H1 (cell line): ENCODE results near the gene CSAD. TPM values are rescaled to one million over a fixed set of nuclear protein-coding genes. Genes with fewer than 3 reads are reported as not detected.

Experiments
- CTCF ChIA-PET: fragments of 300-600 bp; sonication (Branson Sonifier 250); formaldehyde crosslinking; loops from one replicate; lab custom pipeline; 2021; ENCODE audit not compliant: partially characterized antibody; lab: Charles Lee
- POLR2A ChIA-PET: fragments of 300-600 bp; sonication (Branson Sonifier 250); formaldehyde crosslinking; loops from one replicate; lab custom pipeline; 2021; ENCODE audit warnings: inconsistent platforms; ENCODE audit not compliant: partially characterized antibody; lab: Charles Lee
- DNase-seq, 2 experiments: peaks; one replicate each; pipeline versions ENCODE4 v3.0.0 to v3.0.0-alpha.2; 2010 to 2022; ENCODE audit warnings: low spot score in 2 of 2, low read depth in 1 of 2, mixed read lengths in 1 of 2
- FAIRE-seq: peaks from 2 replicates; lab custom pipeline; 2011; peaks lifted over from hg19 to GRCh38; lab: Jason Lieb, UNC
- H2AFZ ChIP-seq: 2 replicates; pipeline ENCODE4 v1.8.1; 2012; ENCODE audit warnings: low read length, inconsistent platforms
- H2AK5ac ChIP-seq: 2 replicates; pipeline ENCODE4 v1.6.1; 2013; ENCODE audit warnings: low read depth, low read length
- H2BK120ac ChIP-seq: replicated peaks from 2 replicates; pipeline ENCODE3; 2013; ENCODE audit warnings: low read depth, low read length, inconsistent platforms
- H2BK12ac ChIP-seq: 2 replicates; pipeline ENCODE4 v1.6.1; 2013; ENCODE audit warnings: low read depth, low read length
- H2BK15ac ChIP-seq: 2 replicates; pipeline ENCODE4 v1.6.1; 2013; ENCODE audit warnings: low read length
- H2BK20ac ChIP-seq: 2 replicates; pipeline ENCODE4 v1.6.1; 2013; ENCODE audit warnings: low read length
- H2BK5ac ChIP-seq: 2 replicates; pipeline ENCODE4 v1.6.1; 2013; ENCODE audit warnings: low read depth, low read length
- H3K14ac ChIP-seq: 2 replicates; pipeline ENCODE4 v1.6.1; 2013; ENCODE audit warnings: inconsistent platforms; ENCODE audit not compliant: insufficient read length
- H3K18ac ChIP-seq: 2 replicates; pipeline ENCODE4 v1.6.1; 2013; ENCODE audit warnings: low read length; ENCODE audit errors: extremely low read depth
- H3K23ac ChIP-seq: 2 replicates; pipeline ENCODE4 v1.6.1; 2013; ENCODE audit warnings: inconsistent platforms; ENCODE audit not compliant: insufficient read length
- H3K23me2 ChIP-seq: 2 replicates; pipeline ENCODE4 v1.6.1; 2013; ENCODE audit warnings: low read depth, low read length
- H3K27ac ChIP-seq: 2 replicates; pipeline ENCODE4 v1.6.1; 2011; ENCODE audit warnings: low read depth, low read length, inconsistent platforms
- H3K27me3 ChIP-seq, 4 experiments: replicated peaks in 1 of 4; 1 replicate in 1 of 4; 2 replicates in 3 of 4; pipeline versions ENCODE4 v1.6.1 to v1.8.1; 2011 to 2013; ENCODE audit warnings: low read length in 3 of 4, mild to moderate bottlenecking in 3 of 4, inconsistent platforms in 2 of 4, mixed read lengths in 2 of 4, moderate library complexity in 1 of 4; ENCODE audit not compliant: control insufficient read depth in 3 of 4, insufficient read depth in 3 of 4; ENCODE audit errors: extremely low read depth in 1 of 4
- H3K36me3 ChIP-seq, 4 experiments: 2 replicates each; pipeline versions ENCODE4 v1.6.1 to v1.8.1; 2011 to 2013; ENCODE audit warnings: mild to moderate bottlenecking in 4 of 4, low read length in 3 of 4, moderate library complexity in 2 of 4, control low read depth in 1 of 4, inconsistent platforms in 1 of 4; ENCODE audit not compliant: insufficient read depth in 4 of 4, control insufficient read depth in 2 of 4
- H3K4ac ChIP-seq: replicated peaks from 2 replicates; pipeline ENCODE3; 2013; ENCODE audit warnings: low read length, low read depth, mixed read lengths, inconsistent platforms; ENCODE audit not compliant: insufficient read length
- H3K4me1 ChIP-seq, 4 experiments: replicated peaks in 1 of 4; 1 replicate in 1 of 4; 2 replicates in 3 of 4; pipeline versions ENCODE4 v1.6.1 to v1.8.1; 2011 to 2013; ENCODE audit warnings: low read length in 3 of 4, inconsistent platforms in 2 of 4, mixed read lengths in 1 of 4; ENCODE audit not compliant: insufficient read depth in 4 of 4, control insufficient read depth in 3 of 4
- H3K4me2 ChIP-seq, 2 experiments: 2 replicates each; pipeline versions ENCODE4 v1.6.1 to v1.8.1; 2011 to 2013; ENCODE audit warnings: low read depth in 2 of 2, low read length in 2 of 2, control low read depth in 1 of 2, inconsistent platforms in 1 of 2, mild to moderate bottlenecking in 1 of 2; ENCODE audit not compliant: insufficient read depth in 1 of 2
- H3K4me3 ChIP-seq, 4 experiments: fragments of 200-600, 300-600 bp in 1 of 4; sonication (generic), shearing (Covaris generic), sonication (Bioruptor Twin) in 1 of 4; 2 replicates each; pipeline versions ENCODE4 v1.5.1 to v1.8.1; 2011 to 2016; ENCODE audit warnings: low read length in 4 of 4, low read depth in 3 of 4, control low read depth in 2 of 4, inconsistent platforms in 2 of 4, mild to moderate bottlenecking in 2 of 4, mixed read lengths in 1 of 4, moderate library complexity in 1 of 4; ENCODE audit not compliant: insufficient read depth in 2 of 4; ENCODE audit errors: extremely low read depth in 1 of 4
- H3K56ac ChIP-seq: replicated peaks from 2 replicates; pipeline ENCODE3; 2013; ENCODE audit warnings: low read depth, mild to moderate bottlenecking, mixed read lengths, low read length, inconsistent platforms; ENCODE audit not compliant: insufficient read length
- H3K79me1 ChIP-seq: 2 replicates; pipeline ENCODE4 v1.6.1; 2013; ENCODE audit warnings: low read depth, low read length, control low read depth
- H3K79me2 ChIP-seq, 2 experiments: 2 replicates each; pipeline versions ENCODE4 v1.6.1 to v1.8.1; 2012 to 2013; ENCODE audit warnings: low read length in 2 of 2, mild to moderate bottlenecking in 2 of 2, inconsistent platforms in 1 of 2; ENCODE audit not compliant: insufficient read depth in 2 of 2, control insufficient read depth in 1 of 2
- H3K9ac ChIP-seq, 4 experiments: replicated peaks in 1 of 4; 1 replicate in 1 of 4; 2 replicates in 3 of 4; pipeline versions ENCODE4 v1.6.1 to v1.8.1; 2011 to 2013; ENCODE audit warnings: low read depth in 3 of 4, low read length in 3 of 4, control low read depth in 2 of 4, mild to moderate bottlenecking in 2 of 4, moderate library complexity in 2 of 4, inconsistent platforms in 1 of 4; ENCODE audit errors: extremely low read depth in 1 of 4
- H3K9me3 ChIP-seq, 2 experiments: 2 replicates each; pipeline versions ENCODE4 v1.6.1 to v1.8.1; 2012 to 2013; ENCODE audit warnings: mild to moderate bottlenecking in 2 of 2, moderate library complexity in 2 of 2, control low read depth in 1 of 2, inconsistent platforms in 1 of 2, low read depth in 1 of 2, low read length in 1 of 2, mixed read lengths in 1 of 2; ENCODE audit not compliant: insufficient read depth in 2 of 2
- H4K20me1 ChIP-seq, 2 experiments: replicated peaks in 1 of 2; 2 replicates each; pipeline versions ENCODE3 to v1.8.1; 2011 to 2013; ENCODE audit warnings: inconsistent platforms in 2 of 2, low read length in 2 of 2, mild to moderate bottlenecking in 1 of 2; ENCODE audit not compliant: insufficient read depth in 2 of 2, control insufficient read depth in 1 of 2
- H4K5ac ChIP-seq: 2 replicates; pipeline ENCODE4 v1.6.1; 2013; ENCODE audit warnings: low read length, low read depth, mixed read lengths, inconsistent platforms; ENCODE audit not compliant: insufficient read length
- H4K8ac ChIP-seq: 2 replicates; pipeline ENCODE4 v1.8.0; 2013; ENCODE audit warnings: mild to moderate bottlenecking, moderate library complexity, low read length, inconsistent platforms; ENCODE audit not compliant: insufficient read depth; ENCODE audit errors: extremely low read depth
- H4K91ac ChIP-seq: replicated peaks from 2 replicates; pipeline ENCODE3; 2013; ENCODE audit warnings: low read length, mixed read lengths, inconsistent platforms; ENCODE audit not compliant: insufficient read length
- BACH1 ChIP-seq: IDR thresholded peaks from 2 replicates; pipeline ENCODE4 v1.6.1; 2012; ENCODE audit warnings: low read length, improper control_type of control experiment
- GTF2F1 ChIP-seq: IDR thresholded peaks from 2 replicates; pipeline ENCODE4 v1.6.1; 2012; ENCODE audit warnings: low read depth, low read length, improper control_type of control experiment, borderline replicate concordance
- WGBS, 2 experiments: shearing (Covaris generic) in 1 of 2; methylation state at CpG; one replicate each; pipeline versions ENCODE4 v1.1.6 to v1.1.7; 2013 to 2015; ENCODE audit warnings: low lambda C conversion rate in 2 of 2, mixed read lengths in 2 of 2, inconsistent platforms in 1 of 2, low coverage in 1 of 2, missing lambda C conversion rate in 1 of 2; ENCODE audit not compliant: insufficient replicate concordance in 2 of 2, insufficient coverage in 1 of 2, insufficient read length in 1 of 2; ENCODE audit errors: extremely low coverage in 1 of 2, missing lambda C conversion rate in 1 of 2; 5-methylcytosine and 5-hydroxymethylcytosine counted together
- polyA plus RNA-seq, 7 experiments: library from polyadenylated mRNA; depleted of rRNA in 3 of 7; stranded (reverse) in 5 of 7; unstranded in 2 of 7; fragments of >200 nt in 5 of 7; fragments of 200-250 nt in 2 of 7; gene quantifications; 1 replicate in 5 of 7; 2 replicates in 1 of 7; 4 replicates in 1 of 7; pipeline versions ENCODE4 v1.2.1 to v1.2.3, GENCODE V29; 2011 to 2013; ENCODE audit warnings: missing spikeins in 2 of 7, mixed read lengths in 2 of 7
- total RNA-seq: library from RNA; stranded (reverse); fragmentation: NEBNext Ultra II Directional; extraction: Animal tissue kit (Norgen Biotek cat#: 25700); gene quantifications from 2 replicates; pipeline ENCODE4 v1.2.1, GENCODE V29; 2021

CSAD gene
- total and polyA plus RNA-seq, 2 of the 8 experiments (the other 6 are each of a cell fraction or from before 2014, with no cell fraction given), result 8.8 to 11.3 TPM

DNA sequence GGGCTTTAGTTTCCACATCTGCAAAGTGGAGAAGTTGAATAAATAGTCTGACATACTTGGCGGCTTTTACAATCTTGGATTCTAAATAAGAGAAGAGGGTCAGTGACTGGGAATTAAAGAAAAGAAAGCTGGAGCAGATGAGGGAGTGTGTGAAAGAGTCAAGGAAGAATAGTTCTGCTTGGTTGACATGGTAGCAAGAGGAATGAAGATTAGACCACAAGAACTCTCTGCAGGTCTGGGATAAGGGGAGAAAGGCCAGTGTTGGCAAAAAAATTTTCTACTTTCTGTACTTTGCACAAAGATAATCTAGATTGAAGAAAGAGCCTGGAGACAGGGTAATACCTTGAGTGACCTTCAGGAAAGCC, 20.4 kb upstream of the CSAD start:
- no peak overlapping the region for H4K8ac ChIP-seq
- CTCF ChIA-PET, result interaction anchor here (1.0 to 17.9 kb wide), 8 partner anchors 12 to 150 kb away, joined by 3 to 573 read pairs (median 8); partner anchors contain the start of genes CSAD, ITGB7, MYG1 and PFDN5
- no peak overlapping the region for H3K27ac ChIP-seq
- H4K5ac ChIP-seq, result no peak overlapping the region
- no peak overlapping the region for H4K91ac ChIP-seq
- H2BK12ac ChIP-seq, result no peak overlapping the region
- H2BK20ac ChIP-seq, result no peak overlapping the region
- no peaks in the 10 kb centered on the region for H3K36me3 ChIP-seq
- no peak overlapping the region for H2AFZ ChIP-seq
- H3K23me2 ChIP-seq, result peaks cover 2% of the 10 kb centered on the region; the same call in 1 of the 2 replicates
- no peak overlapping the region for H2BK15ac ChIP-seq
- H2BK120ac ChIP-seq, result no peak overlapping the region
- H3K9me3 ChIP-seq, result no peaks in the 10 kb centered on the region
- DNase-seq (no peak), FAIRE-seq (no peak)
- H3K56ac ChIP-seq, result no peak overlapping the region
- POLR2A ChIA-PET, result interaction anchor here (1.2 to 2.0 kb wide), 3 partner anchors 13 to 20 kb away, joined by 3 to 6 read pairs (median 3); no protein-coding TSS in a partner anchor
- H3K27me3 ChIP-seq, result peaks cover 0 to 22% (median 15%) of the 10 kb centered on the region in 4 experiments; a peak in 6 of 7 replicates
- no peak overlapping the region for H3K4ac ChIP-seq
- H2AK5ac ChIP-seq, result no peak overlapping the region
- H3K79me1 ChIP-seq, result no peaks in the 10 kb centered on the region
- H3K79me2 ChIP-seq, result no peaks in the 10 kb centered on the region
- H3K18ac ChIP-seq, result no peak overlapping the region
- no peak overlapping the region for H3K4me2 ChIP-seq
- 94% methylated on average over 1 of the region's 1 CpG; no CpG with 5 or more reads in 1 of the 2 experiments for WGBS, 2 experiments
- no peak overlapping the region for H3K9ac ChIP-seq
- H3K4me1 ChIP-seq, result no peaks in the 10 kb centered on the region; a peak in 1 of 7 replicates
- H4K20me1 ChIP-seq, result no peaks in the 10 kb centered on the region
- no peak overlapping the region for H3K23ac ChIP-seq
- H3K14ac ChIP-seq, result no peak overlapping the region
- H2BK5ac ChIP-seq, result no peak overlapping the region
- H3K4me3 ChIP-seq, result no peak overlapping the region
- no peak for TF ChIP-seq GTF2F1
- no peak for TF ChIP-seq BACH1
